GM23338 (cell line): Measurements from ENCODE around the gene DYTN. TPM values are rescaled to one million over a fixed set of nuclear protein-coding genes. Genes with fewer than 3 reads are reported as not detected.

ENCODE experiments used
- ATAC-seq: fragments of 200-7000 bp; cut with Tn5 transposase; 3 replicates; pipeline ENCODE4 v1.9.1; 2020
- DNase-seq: peaks from one replicate; pipeline ENCODE4 v3.0.0-alpha.2; 2015; ENCODE audit warnings: low spot score
- H2AFZ ChIP-seq: fragments of 200-600 bp; sonication (generic); 2 replicates; pipeline ENCODE4 v1.8.0; 2016; ENCODE audit warnings: antibody characterized with exemption, mild to moderate bottlenecking, moderate library complexity
- H3F3A ChIP-seq: fragments of 200-600 bp; sonication (generic); replicated peaks from 2 replicates; pipeline ENCODE4 v1.8.0; 2017; ENCODE audit warnings: antibody characterized with exemption, mixed run types, low read depth
- H3K27ac ChIP-seq: fragments of 200-600 bp; sonication (generic); 2 replicates; pipeline ENCODE4 v1.6.1; 2016; ENCODE audit warnings: low read depth
- H3K27me3 ChIP-seq: fragments of 200-600 bp; sonication (generic); 2 replicates; pipeline ENCODE4 v1.8.0; 2016; ENCODE audit warnings: mild to moderate bottlenecking, mixed run types, moderate library complexity; ENCODE audit not compliant: insufficient read depth
- H3K36me3 ChIP-seq: fragments of 200-600 bp; sonication (generic); 2 replicates; pipeline ENCODE4 v1.8.0; 2016; ENCODE audit warnings: mild to moderate bottlenecking; ENCODE audit not compliant: insufficient read depth
- H3K4me1 ChIP-seq: fragments of 200-600 bp; sonication (generic); 2 replicates; pipeline ENCODE4 v1.8.0; 2016; ENCODE audit warnings: mild to moderate bottlenecking, moderate library complexity; ENCODE audit not compliant: insufficient read depth
- H3K4me2 ChIP-seq: fragments of 200-600 bp; sonication (generic); 2 replicates; pipeline ENCODE4 v1.7.1; 2017; ENCODE audit warnings: mixed run types
- H3K4me3 ChIP-seq: fragments of 200-600 bp; sonication (generic); 2 replicates; pipeline ENCODE4 v1.6.1; 2016; ENCODE audit warnings: mixed run types
- H3K79me2 ChIP-seq: fragments of 200-600 bp; sonication (generic); replicated peaks from 2 replicates; pipeline ENCODE4 v1.8.0; 2017; ENCODE audit warnings: mild to moderate bottlenecking; ENCODE audit not compliant: insufficient read depth
- H3K9me2 ChIP-seq: fragments of 200-600 bp; sonication (generic); 2 replicates; pipeline ENCODE4 v1.8.0; 2017; ENCODE audit not compliant: insufficient read depth
- H4K20me1 ChIP-seq: fragments of 200-600 bp; sonication (generic); replicated peaks from 2 replicates; pipeline ENCODE4 v1.8.0; 2017; ENCODE audit warnings: mild to moderate bottlenecking; ENCODE audit not compliant: insufficient read depth
- H3K27ac Mint-ChIP-seq: 2 replicates; pipeline ENCODE4 v1.8.0; 2020; ENCODE audit warnings: inconsistent platforms, mild to moderate bottlenecking, moderate library complexity, mixed read lengths
- H3K27me3 Mint-ChIP-seq: 3 replicates; pipeline ENCODE4 v1.8.0; 2022; ENCODE audit warnings: low read depth, mild to moderate bottlenecking, moderate library complexity, mixed read lengths, inconsistent platforms; ENCODE audit not compliant: insufficient read depth, poor library complexity
- H3K36me3 Mint-ChIP-seq: 3 replicates; pipeline ENCODE4 v1.8.0; 2021; ENCODE audit warnings: low read depth, mild to moderate bottlenecking, inconsistent platforms, moderate library complexity, mixed read lengths
- H3K4me1 Mint-ChIP-seq: 3 replicates; pipeline ENCODE4 v1.8.0; 2020; ENCODE audit warnings: mild to moderate bottlenecking, inconsistent platforms, mixed read lengths
- H3K4me3 Mint-ChIP-seq: 3 replicates; pipeline ENCODE4 v1.8.0; 2021; ENCODE audit warnings: moderate library complexity, mild to moderate bottlenecking, inconsistent platforms, mixed read lengths
- H3K9me3 Mint-ChIP-seq: 3 replicates; pipeline ENCODE4 v1.8.0; 2020; ENCODE audit warnings: moderate library complexity, mild to moderate bottlenecking, inconsistent platforms, mixed read lengths
- CREB1 ChIP-seq: fragments of 250-450 bp; sonication (Bioruptor Pico); IDR thresholded peaks from 2 replicates; pipeline ENCODE4 v1.5.0; 2020; ENCODE audit warnings: low read depth, mild to moderate bottlenecking, moderate library complexity
- CTCF ChIP-seq, 2 experiments: fragments of 200-600 bp in 1 of 2; sonication (generic) in 1 of 2; conservative IDR thresholded peaks; 2 replicates each; pipeline versions ENCODE4 v1.5.1 to v1.6.1; 2016 to 2017; ENCODE audit warnings: antibody characterized with exemption in 2 of 2, low read depth in 2 of 2, mild to moderate bottlenecking in 2 of 2, moderate library complexity in 1 of 2
- ETS1 ChIP-seq: IDR thresholded peaks from 2 replicates; pipeline ENCODE4 v1.6.1; 2016; ENCODE audit warnings: antibody characterized with exemption
- EZH2 ChIP-seq: fragments of 200-600 bp; sonication (generic); IDR thresholded peaks from one replicate; pipeline ENCODE4 v1.8.0; 2017; ENCODE audit warnings: antibody characterized with exemption, mild to moderate bottlenecking, low read depth; ENCODE audit not compliant: unreplicated experiment
- EZH2phosphoT487 ChIP-seq: fragments of 200-600 bp; sonication (generic); IDR thresholded peaks from one replicate; pipeline ENCODE4 v1.8.1; 2018; ENCODE audit warnings: antibody characterized with exemption; ENCODE audit not compliant: unreplicated experiment
- JUNB ChIP-seq: IDR thresholded peaks from one replicate; pipeline ENCODE4 v1.6.1; 2016; ENCODE audit warnings: antibody characterized with exemption; ENCODE audit not compliant: unreplicated experiment
- NANOG ChIP-seq: IDR thresholded peaks from 2 replicates; pipeline ENCODE4 v1.6.1; 2016; ENCODE audit warnings: antibody characterized with exemption, borderline replicate concordance
- POLR2AphosphoS5 ChIP-seq: IDR thresholded peaks from 2 replicates; pipeline ENCODE4 v1.6.1; 2016; ENCODE audit warnings: antibody characterized with exemption, low read depth
- REST ChIP-seq: IDR thresholded peaks from one replicate; pipeline ENCODE4 v1.6.1; 2018; ENCODE audit warnings: antibody characterized with exemption; ENCODE audit not compliant: unreplicated experiment
- STAT1 ChIP-seq: IDR thresholded peaks from one replicate; pipeline ENCODE4 v1.6.1; 2016; ENCODE audit warnings: antibody characterized with exemption; ENCODE audit not compliant: unreplicated experiment
- ZNF114 ChIP-seq: fragments of 250-450 bp; sonication (Bioruptor Pico); IDR thresholded peaks from 2 replicates; pipeline ENCODE4 v1.5.0; 2020; ENCODE audit warnings: mild to moderate bottlenecking, moderate library complexity
- ZNF331 ChIP-seq: fragments of 250-450 bp; sonication (Bioruptor Pico); IDR thresholded peaks from 2 replicates; pipeline ENCODE4 v1.5.0; 2020; ENCODE audit warnings: low read depth, mild to moderate bottlenecking, moderate library complexity
- ZNF462 ChIP-seq: fragments of 250-450 bp; sonication (Bioruptor Pico); IDR thresholded peaks from 2 replicates; pipeline ENCODE4 v1.5.0; 2020; ENCODE audit warnings: mild to moderate bottlenecking, moderate library complexity
- polyA plus RNA-seq: library from polyadenylated mRNA; unstranded; fragments of >200 nt; fragmentation: Nextera tagmentation; extraction: Ambion mirVana; gene quantifications from 2 replicates; pipeline ENCODE4 v1.2.1, GENCODE V29; 2016
- total RNA-seq: library from RNA; depleted of rRNA; stranded (reverse); fragments of >200 nt; shearing (Covaris generic); gene quantifications from 2 replicates; pipeline ENCODE4 v1.2.3, GENCODE V29; 2014

The DYTN gene
- total and polyA plus RNA-seq, 2 experiments from 2014 or later: not detected

GRCh38 chr2:206639636-206640035 lies 78.6 kb downstream of the DYTN start:
- Histone ChIP-seq H3K79me2 (no peaks in the 10 kb centered on the region), H3K4me1 (peaks cover 8% of the 10 kb centered on the region), H3K4me2 (no peak overlapping the region), H3F3A (no peaks in the 10 kb centered on the region), H4K20me1 (0 out of 2 replicates have a peak, but pooled peaks cover 4% of the 10 kb centered on the region), H3K27ac (no peak overlapping the region), H3K36me3 (no peaks in the 10 kb centered on the region), H2AFZ (no peak overlapping the region), H3K9me2 (no peaks in the 10 kb centered on the region), H3K4me3 (no peak overlapping the region), H3K27me3 (peaks cover 55% of the 10 kb centered on the region)
- TF ChIP-seq STAT1 (no peak), CREB1 (CRISPR knock-in tag) (no peak), NANOG (no peak), REST (no peak), ETS1 (no peak), EZH2phosphoT487 (no peak), ZNF462 (no peak), EZH2 (no peak), CTCF (conservative IDR thresholded peaks at IDR 0.05; ENCODE audit: low read depth in 2 of 2) (no peak), POLR2AphosphoS5 (no peak), ZNF331 (CRISPR knock-in tag) (no peak), ZNF114 (CRISPR knock-in tag) (no peak), JUNB (no peak)
- no peak overlapping the region for H3K27ac Mint-ChIP-seq
- H3K36me3 Mint-ChIP-seq: no peaks in the 10 kb centered on the region
- H3K27me3 Mint-ChIP-seq: peaks cover 2% of the 10 kb centered on the region
- H3K4me3 Mint-ChIP-seq: no peak overlapping the region
- ATAC-seq: no peak
- DNase-seq: no peak
- H3K4me1 Mint-ChIP-seq: peaks cover 2% of the 10 kb centered on the region; the same call in 2 of the 3 replicates
- H3K9me3 Mint-ChIP-seq: no peaks in the 10 kb centered on the region
